GM12892 (cell line): ENCODE measurements around the gene ANKRD10.

Source experiments
- POLR2A ChIP-seq: IDR thresholded peaks from 2 replicates; pipeline ENCODE4 v1.6.1; 2011; ENCODE audit warnings: low read depth, low read length, control low read depth
- POLR2AphosphoS5 ChIP-seq: IDR thresholded peaks from 2 replicates; pipeline ENCODE4 v1.6.1; 2011; ENCODE audit warnings: low read depth, low read length, control low read depth
- TAF1 ChIP-seq: IDR thresholded peaks from 2 replicates; pipeline ENCODE4 v1.6.1; 2011; ENCODE audit warnings: low read depth, mild to moderate bottlenecking, control low read depth, low read length, borderline replicate concordance

GRCh38 chr13:110838867-110839538 is 75.9 kb downstream of the ANKRD10 start:
- TF ChIP-seq POLR2A (no peak), POLR2AphosphoS5 (no peak), TAF1 (no peak)
